RWPE1 (cell line): Measurements from ENCODE around the gene RPL22L1.
A peak's percentile ranks its signal among the peaks of the same experiment; 100 is the strongest.

Experiments
- CTCF ChIA-PET: fragments of 350-600 bp; sonication (Branson Sonifier 250); formaldehyde crosslinking; extraction: SDS; loops from one replicate; lab custom pipeline; 2021; lab: Yijun Ruan, JAX
- POLR2A ChIA-PET: fragments of 400-600 bp; formaldehyde crosslinking; extraction: SDS; loops from one replicate; lab custom pipeline; 2020; ENCODE audit warnings: antibody characterized with exemption; ENCODE audit not compliant: low non-redundant PET; lab: Yijun Ruan, JAX
- DNase-seq: peaks from one replicate; pipeline ENCODE4 v3.0.0; 2012; ENCODE audit warnings: low spot score
- H3K27ac ChIP-seq: fragments of 450-650 bp; 2 replicates; pipeline ENCODE4 v1.5.1; 2017
- TF ChIP-seq, protein P1 (sequence below): fragments of 450-650 bp; conservative IDR thresholded peaks from 2 replicates; pipeline ENCODE4 v1.5.1; 2017; ENCODE audit warnings: low read depth, mild to moderate bottlenecking

RPL22L1 gene

DNA sequence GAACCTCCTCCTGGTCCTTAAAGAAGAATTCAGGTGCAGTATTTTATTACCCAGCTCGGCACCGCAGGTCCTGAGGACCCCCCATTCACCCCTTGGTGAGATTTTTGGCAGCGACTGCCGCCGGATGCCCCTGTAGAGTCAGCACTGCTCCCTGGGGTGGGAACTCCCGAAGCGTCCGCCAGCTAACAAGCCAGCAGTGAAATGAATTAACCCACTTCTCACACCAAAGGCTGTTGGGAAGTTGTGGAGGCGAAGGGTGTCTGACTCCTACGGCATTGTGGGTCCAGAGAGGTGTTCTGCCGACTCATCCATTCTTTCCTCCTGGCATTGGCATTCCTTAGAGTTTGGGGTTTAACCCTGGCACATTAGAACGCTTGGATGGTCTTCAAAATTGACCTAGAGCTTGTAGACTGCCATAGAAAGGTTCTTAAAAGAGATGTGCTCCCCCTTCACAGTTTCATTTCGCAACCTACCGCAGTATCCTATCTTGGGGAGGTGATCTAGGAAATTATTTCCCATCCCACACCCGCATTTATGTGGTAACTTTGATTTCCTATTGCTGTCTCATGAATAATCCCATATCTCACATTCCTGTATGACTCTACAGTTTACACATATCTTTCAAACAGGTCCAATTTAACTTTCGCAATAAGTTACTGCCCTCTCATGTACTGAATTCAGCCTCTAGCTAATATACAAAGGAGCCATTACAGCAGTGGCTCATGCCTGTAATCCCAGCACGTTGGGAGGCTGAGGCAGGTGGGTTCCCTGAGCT lies 39.3 kb upstream of the RPL22L1 start:
- CTCF ChIA-PET = interaction anchor here (0.6 kb wide), 1 partner anchor 98 kb away, joined by 3 read pairs; no protein-coding TSS in a partner anchor
- POLR2A ChIA-PET = interaction anchor here (1.8 kb wide), 1 partner anchor 39 kb away, joined by 7 read pairs; the partner anchor contains the start of gene RPL22L1
- TF ChIP-seq, protein P1, sequence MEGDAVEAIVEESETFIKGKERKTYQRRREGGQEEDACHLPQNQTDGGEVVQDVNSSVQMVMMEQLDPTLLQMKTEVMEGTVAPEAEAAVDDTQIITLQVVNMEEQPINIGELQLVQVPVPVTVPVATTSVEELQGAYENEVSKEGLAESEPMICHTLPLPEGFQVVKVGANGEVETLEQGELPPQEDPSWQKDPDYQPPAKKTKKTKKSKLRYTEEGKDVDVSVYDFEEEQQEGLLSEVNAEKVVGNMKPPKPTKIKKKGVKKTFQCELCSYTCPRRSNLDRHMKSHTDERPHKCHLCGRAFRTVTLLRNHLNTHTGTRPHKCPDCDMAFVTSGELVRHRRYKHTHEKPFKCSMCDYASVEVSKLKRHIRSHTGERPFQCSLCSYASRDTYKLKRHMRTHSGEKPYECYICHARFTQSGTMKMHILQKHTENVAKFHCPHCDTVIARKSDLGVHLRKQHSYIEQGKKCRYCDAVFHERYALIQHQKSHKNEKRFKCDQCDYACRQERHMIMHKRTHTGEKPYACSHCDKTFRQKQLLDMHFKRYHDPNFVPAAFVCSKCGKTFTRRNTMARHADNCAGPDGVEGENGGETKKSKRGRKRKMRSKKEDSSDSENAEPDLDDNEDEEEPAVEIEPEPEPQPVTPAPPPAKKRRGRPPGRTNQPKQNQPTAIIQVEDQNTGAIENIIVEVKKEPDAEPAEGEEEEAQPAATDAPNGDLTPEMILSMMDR = no peak
- H3K27ac ChIP-seq = peak overlapping the region; percentile 80
- peak; percentile 91 for DNase-seq

DNA sequence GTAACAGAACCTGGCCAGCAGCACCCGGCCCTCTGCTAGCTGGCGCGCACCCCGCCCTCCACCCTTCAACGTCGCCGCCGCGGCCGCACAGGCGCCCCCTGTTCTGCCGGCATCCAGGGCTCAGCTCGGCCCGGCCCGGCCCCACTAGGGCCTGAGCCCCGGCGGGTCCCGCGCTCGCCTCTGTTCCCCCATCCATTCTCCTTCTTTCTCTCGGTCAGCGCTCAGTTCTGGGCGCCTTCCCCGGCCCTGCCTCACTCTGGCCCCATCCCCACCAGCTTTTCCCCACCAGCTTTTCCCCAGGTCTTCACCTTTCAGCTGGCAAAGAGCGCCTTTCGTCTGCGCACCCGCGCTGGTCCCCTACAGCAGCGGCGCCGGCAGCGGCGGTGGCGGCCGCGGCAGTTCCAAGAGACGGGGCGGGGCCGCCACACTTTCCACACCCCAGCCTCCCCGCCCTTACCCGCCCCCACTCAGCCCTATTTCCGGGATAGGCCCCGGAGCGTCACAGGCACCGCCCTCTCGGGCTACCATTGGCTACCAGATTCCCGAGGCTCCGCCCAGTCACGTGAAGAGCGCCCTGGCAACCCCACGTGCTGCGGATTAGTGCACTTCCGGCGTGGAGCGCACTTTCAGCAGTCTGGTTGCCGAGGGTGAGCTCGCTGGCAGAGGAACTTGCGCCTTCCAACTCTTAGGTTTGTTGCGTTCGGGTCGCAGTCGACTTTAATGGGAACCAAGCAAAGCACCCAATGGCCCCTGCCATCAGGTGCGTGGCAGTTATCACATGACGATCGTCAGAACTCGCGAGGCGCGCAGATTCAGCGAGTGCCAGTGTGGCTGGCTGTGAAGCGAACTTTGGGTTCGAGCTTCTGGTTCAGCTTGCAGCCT lies 38.5 kb upstream of the RPL22L1 start, which contains the start of gene EIF5A2:
Gene EIF5A2 (minus strand): TSS at position 403 of the 882 bp plus-strand sequence. CDS start 831 bp downstream, outside the sequence.
- ChIA-PET CTCF (interaction anchor here (0.6 to 0.7 kb wide), 2 partner anchors 99 to 1408 kb away, joined by 3 read pairs; no protein-coding TSS in a partner anchor), POLR2A (interaction anchor here (0.6 to 1.8 kb wide), 2 partner anchors 39 to 551 kb away, joined by 3 to 7 read pairs; partner anchors contain the start of gene RPL22L1)
- DNase-seq = peak; percentile 99
- TF ChIP-seq, protein P1 = no peak
- H3K27ac ChIP-seq = peak within 1 kb of the TSS; percentile 80

DNA sequence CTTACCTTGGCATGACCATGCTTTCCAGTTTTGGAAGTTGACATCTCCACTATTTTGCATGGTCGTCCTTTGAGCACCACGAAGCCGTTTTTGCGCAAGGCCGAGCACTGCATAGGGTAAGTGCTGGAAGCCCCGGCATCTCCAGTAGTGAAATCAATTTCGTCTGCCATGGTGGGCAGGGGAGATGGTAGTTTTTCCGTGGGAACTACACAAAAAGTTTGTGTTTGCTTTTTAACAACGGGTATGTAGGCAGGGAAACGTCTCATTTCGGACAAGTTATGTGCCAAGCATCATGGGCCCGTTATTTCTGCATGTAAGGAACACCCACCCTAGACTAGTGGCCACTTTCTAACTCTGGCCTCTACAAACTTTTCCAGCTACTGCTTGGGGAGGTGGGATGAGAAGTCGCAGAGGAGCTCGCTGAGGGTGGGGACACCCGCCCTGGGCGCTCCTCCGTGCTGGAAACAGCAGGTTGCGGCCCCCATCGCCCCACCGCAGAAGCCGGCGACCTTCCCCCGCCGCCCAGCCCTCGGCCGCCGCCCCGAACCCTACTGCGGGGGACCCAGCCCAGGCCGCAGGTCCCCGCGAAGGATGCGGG lies 37.7 kb upstream of the RPL22L1 start:
- TF ChIP-seq, protein P1 = no peak
- peak; percentile 27 for DNase-seq
- peak overlapping the region; percentile 80 for H3K27ac ChIP-seq
- CTCF ChIA-PET = interaction anchor here (0.6 to 0.7 kb wide), 2 partner anchors 23 to 1409 kb away, joined by 3 read pairs; no protein-coding TSS in a partner anchor
- POLR2A ChIA-PET = interaction anchor here (0.6 to 1.8 kb wide), 2 partner anchors 38 to 552 kb away, joined by 3 to 7 read pairs; partner anchors contain the start of gene RPL22L1

DNA sequence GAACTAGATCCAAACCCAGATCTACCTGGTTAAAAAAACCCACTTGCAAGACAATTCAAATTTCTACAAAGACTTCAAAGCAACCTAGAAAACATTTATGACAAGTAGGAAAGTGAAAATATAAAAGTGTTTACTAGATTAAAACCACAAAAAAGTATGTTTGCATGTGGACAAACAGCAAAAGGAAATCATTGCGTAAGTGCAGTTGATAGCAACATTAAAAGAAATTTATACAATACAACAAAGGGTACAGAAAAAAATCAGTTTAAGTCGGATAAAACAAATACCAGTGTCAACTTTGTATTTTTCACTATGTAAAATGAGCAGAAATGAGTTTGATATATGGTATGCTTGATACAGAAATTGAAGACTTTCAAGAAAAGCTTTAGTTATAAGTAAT lies 35.9 kb upstream of the RPL22L1 start:
- no peak for DNase-seq
- ChIA-PET POLR2A (no interaction called here), CTCF (interaction anchor here (0.5 kb wide), 1 partner anchor 695 kb away, joined by 7 read pairs; no protein-coding TSS in a partner anchor)
- TF ChIP-seq, protein P1 = no peak
- H3K27ac ChIP-seq = no peak overlapping the region

DNA sequence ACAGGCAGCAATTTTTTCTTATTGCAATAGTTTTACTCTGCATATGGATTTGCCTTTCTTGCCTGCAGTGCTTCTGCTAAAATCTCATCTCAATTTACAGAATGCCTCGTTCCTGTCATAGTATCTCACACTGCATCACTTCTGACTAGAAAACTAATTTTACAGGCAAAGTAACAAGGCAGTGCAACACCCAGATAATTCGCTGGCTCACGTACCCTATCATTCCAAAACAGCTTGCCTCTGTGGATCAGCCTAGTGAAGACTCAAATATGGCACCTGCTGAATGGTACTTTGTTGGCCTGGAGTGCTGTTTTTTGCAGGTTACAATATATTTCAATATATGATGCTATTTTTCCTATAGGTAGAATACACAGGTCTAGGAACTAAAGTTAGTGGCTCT lies 33.1 kb upstream of the RPL22L1 start:
- ChIA-PET POLR2A (interaction anchor here (0.6 kb wide), 1 partner anchor 33 kb away, joined by 5 read pairs; the partner anchor contains the start of gene RPL22L1), CTCF (no interaction called here)
- no peak for DNase-seq
- H3K27ac ChIP-seq = no peak overlapping the region
- TF ChIP-seq, protein P1 = no peak
